ENCODE data around the gene MOB3B. TPM values are rescaled to one million over a fixed set of nuclear protein-coding genes. Genes with fewer than 3 reads are reported as not detected.

MOB3B gene
- total RNA-seq, 1 donor from 2014 or later, result 1.4 TPM

- H3K36me3 ChIP-seq (ENCODE audit: control insufficient read depth, insufficient read depth, low read length), result no peaks in the 10 kb centered on the region
- no peak for TF ChIP-seq CTCF (IDR thresholded peaks at IDR 0.05; ENCODE audit: insufficient read depth, low read length, poor library complexity, severe bottlenecking)
- no peaks in the 10 kb centered on the region for H3K27me3 ChIP-seq (ENCODE audit: control insufficient read depth, insufficient read depth, low read length)
- H3K4me3 ChIP-seq (ENCODE audit: low read depth, low read length), result no peak overlapping the region
- DNase-seq (ENCODE audit: low read depth), result no peak
Observed at GRCh38 chr9:27352457-27353165, 177.0 kb downstream of the MOB3B start.

- DNase-seq (ENCODE audit: low read depth), result no peak
- Histone ChIP-seq H3K36me3 (ENCODE audit: control insufficient read depth, insufficient read depth, low read length) (no peaks in the 10 kb centered on the region), H3K4me3 (ENCODE audit: low read depth, low read length) (no peak overlapping the region), H3K27me3 (ENCODE audit: control insufficient read depth, insufficient read depth, low read length) (no peaks in the 10 kb centered on the region)
- TF ChIP-seq CTCF (IDR thresholded peaks at IDR 0.05; ENCODE audit: insufficient read depth, low read length, poor library complexity, severe bottlenecking), result no peak
Observed at GRCh38 chr9:27351438-27351837, 178.2 kb downstream of the MOB3B start.

GRCh38 chr9:27350382-27350976 lies 179.1 kb downstream of the MOB3B start:
- Histone ChIP-seq H3K4me3 (ENCODE audit: low read depth, low read length) (no peak overlapping the region), H3K27me3 (ENCODE audit: control insufficient read depth, insufficient read depth, low read length) (no peaks in the 10 kb centered on the region), H3K36me3 (ENCODE audit: control insufficient read depth, insufficient read depth, low read length) (no peaks in the 10 kb centered on the region)
- no peak for TF ChIP-seq CTCF (IDR thresholded peaks at IDR 0.05; ENCODE audit: insufficient read depth, low read length, poor library complexity, severe bottlenecking)
- DNase-seq (ENCODE audit: low read depth), result no peak

GRCh38 chr9:27349698-27350080 lies 179.9 kb downstream of the MOB3B start:
- DNase-seq (ENCODE audit: low read depth), result no peak
- no peak for TF ChIP-seq CTCF (IDR thresholded peaks at IDR 0.05; ENCODE audit: insufficient read depth, low read length, poor library complexity, severe bottlenecking)

GRCh38 chr9:27348785-27349697 lies 180.6 kb downstream of the MOB3B start:
- TF ChIP-seq CTCF (IDR thresholded peaks at IDR 0.05; ENCODE audit: insufficient read depth, low read length, poor library complexity, severe bottlenecking), result no peak
- H3K36me3 ChIP-seq (ENCODE audit: control insufficient read depth, insufficient read depth, low read length), result no peaks in the 10 kb centered on the region
- no peak for DNase-seq (ENCODE audit: low read depth)
- H3K4me3 ChIP-seq (ENCODE audit: low read depth, low read length), result no peak overlapping the region
- no peaks in the 10 kb centered on the region for H3K27me3 ChIP-seq (ENCODE audit: control insufficient read depth, insufficient read depth, low read length)

More at GRCh38 chr9:27349698-27350080, 179.9 kb downstream of the MOB3B start:
- Histone ChIP-seq H3K36me3 (ENCODE audit: control insufficient read depth, insufficient read depth, low read length) (no peaks in the 10 kb centered on the region), H3K4me3 (ENCODE audit: low read depth, low read length) (no peak overlapping the region), H3K27me3 (ENCODE audit: control insufficient read depth, insufficient read depth, low read length) (no peaks in the 10 kb centered on the region)

Measured in kidney epithelial cell (primary cell).